ENCODE measurements around the gene ADRB2. TPM values are rescaled to one million over a fixed set of nuclear protein-coding genes. Genes with fewer than 3 reads are reported as not detected.

The ADRB2 gene
- total RNA-seq, 2 experiments from 2014 or later, result 4.4 to 16.8 TPM

- H2AFZ ChIP-seq (ENCODE audit: low read length), result no peak overlapping the region
- no peaks in the 10 kb centered on the region for H3K79me2 ChIP-seq (ENCODE audit: insufficient read depth, low read depth, low read length)
- H3K4me3 ChIP-seq (ENCODE audit: low read depth, low read length, poor library complexity, severe bottlenecking), result no peak overlapping the region
- H3K27ac ChIP-seq (ENCODE audit: low read depth, low read length, poor library complexity, severe bottlenecking), result no peak overlapping the region
- no peaks in the 10 kb centered on the region for H3K36me3 ChIP-seq (ENCODE audit: insufficient read depth, low read length)
- BruUV-seq (replicated peaks), result no TSS peak
- intact Hi-C loops (cut with micrococcal nuclease; ENCODE audit: unreplicated experiment), result no loop called here
- no peaks in the 10 kb centered on the region for H4K20me1 ChIP-seq (ENCODE audit: insufficient read depth, low read length)
- no peaks in the 10 kb centered on the region for H3K9me3 ChIP-seq (ENCODE audit: low read length)
- H3K4me1 ChIP-seq (ENCODE audit: insufficient read depth, low read length, poor library complexity, severe bottlenecking), result no peaks in the 10 kb centered on the region
- TF ChIP-seq EZH2phosphoT487 (IDR thresholded peaks at IDR 0.05; ENCODE audit: borderline replicate concordance, low read depth, low read length) (no peak), CTCF (conservative IDR thresholded peaks at IDR 0.05; ENCODE audit: low read length) (no peak)
- POLR2A ChIA-PET, result interaction anchor here (0.7 to 1.3 kb wide), 3 partner anchors 14 to 40 kb away, joined by 3 to 4 read pairs (median 3); no protein-coding TSS in a partner anchor
- H3K4me2 ChIP-seq (ENCODE audit: low read length), result no peak overlapping the region
- no peaks in the 10 kb centered on the region for H3K9me2 ChIP-seq (ENCODE audit: insufficient read depth, low read length)
- CTCF ChIA-PET (ENCODE audit: unreplicated experiment), result no interaction called here
- no peak for DNase-seq (ENCODE audit: low spot score)
Measured at GRCh38 chr5:148861088-148861487, 34.7 kb downstream of the ADRB2 start.

- intact Hi-C loops (cut with micrococcal nuclease; ENCODE audit: unreplicated experiment), result no loop called here
- DNase-seq (ENCODE audit: low spot score), result no peak
- H4K20me1 ChIP-seq (ENCODE audit: insufficient read depth, low read length), result no peaks in the 10 kb centered on the region
- CTCF ChIA-PET (ENCODE audit: unreplicated experiment), result no interaction called here
- no peak overlapping the region for H2AFZ ChIP-seq (ENCODE audit: low read length)
- H3K9me3 ChIP-seq (ENCODE audit: low read length), result no peaks in the 10 kb centered on the region
- POLR2A ChIA-PET, result interaction anchor here (0.6 to 1.3 kb wide), 5 partner anchors 15 to 48 kb away, joined by 3 to 6 read pairs (median 3); no protein-coding TSS in a partner anchor
- TF ChIP-seq CTCF (conservative IDR thresholded peaks at IDR 0.05; ENCODE audit: low read length) (no peak), EZH2phosphoT487 (IDR thresholded peaks at IDR 0.05; ENCODE audit: borderline replicate concordance, low read depth, low read length) (no peak)
- no peak overlapping the region for H3K4me3 ChIP-seq (ENCODE audit: low read depth, low read length, poor library complexity, severe bottlenecking)
- BruUV-seq (replicated peaks), result no TSS peak
- H3K36me3 ChIP-seq (ENCODE audit: insufficient read depth, low read length), result no peaks in the 10 kb centered on the region
- no peak overlapping the region for H3K27ac ChIP-seq (ENCODE audit: low read depth, low read length, poor library complexity, severe bottlenecking)
- H3K4me1 ChIP-seq (ENCODE audit: insufficient read depth, low read length, poor library complexity, severe bottlenecking), result no peaks in the 10 kb centered on the region
- no peak overlapping the region for H3K4me2 ChIP-seq (ENCODE audit: low read length)
- no peaks in the 10 kb centered on the region for H3K9me2 ChIP-seq (ENCODE audit: insufficient read depth, low read length)
- no peaks in the 10 kb centered on the region for H3K79me2 ChIP-seq (ENCODE audit: insufficient read depth, low read depth, low read length)
Measured at GRCh38 chr5:148861696-148862095, 35.3 kb downstream of the ADRB2 start.

- Histone ChIP-seq H3K4me1 (ENCODE audit: insufficient read depth, low read length, poor library complexity, severe bottlenecking) (no peaks in the 10 kb centered on the region), H2AFZ (ENCODE audit: low read length) (no peak overlapping the region), H3K9me3 (ENCODE audit: low read length) (no peaks in the 10 kb centered on the region), H4K20me1 (ENCODE audit: insufficient read depth, low read length) (no peaks in the 10 kb centered on the region), H3K9me2 (ENCODE audit: insufficient read depth, low read length) (no peaks in the 10 kb centered on the region), H3K4me3 (ENCODE audit: low read depth, low read length, poor library complexity, severe bottlenecking) (no peak overlapping the region), H3K79me2 (ENCODE audit: insufficient read depth, low read depth, low read length) (no peaks in the 10 kb centered on the region), H3K36me3 (ENCODE audit: insufficient read depth, low read length) (no peaks in the 10 kb centered on the region), H3K4me2 (ENCODE audit: low read length) (no peak overlapping the region), H3K27ac (ENCODE audit: low read depth, low read length, poor library complexity, severe bottlenecking) (no peak overlapping the region)
- CTCF ChIA-PET (ENCODE audit: unreplicated experiment), result no interaction called here
- POLR2A ChIA-PET, result interaction anchor here (0.6 to 1.0 kb wide), 3 partner anchors 11 to 1231 kb away, joined by 3 read pairs; no protein-coding TSS in a partner anchor
- no TSS peak for BruUV-seq (replicated peaks)
- no peak for DNase-seq (ENCODE audit: low spot score)
- TF ChIP-seq CTCF (conservative IDR thresholded peaks at IDR 0.05; ENCODE audit: low read length), result no peak
- TF ChIP-seq EZH2phosphoT487 (IDR thresholded peaks at IDR 0.05; ENCODE audit: borderline replicate concordance, low read depth, low read length), result no peak
- intact Hi-C loops (cut with micrococcal nuclease; ENCODE audit: unreplicated experiment), result no loop called here
Measured at GRCh38 chr5:148864113-148864841, 37.9 kb downstream of the ADRB2 start.
